HG02870 (cell line): ENCODE data around the gene ACAN.

Experiments used
- ATAC-seq: cut with Tn5 transposase; IDR thresholded peaks from one replicate; pipeline ENCODE4 v1.9.1; 2021; ENCODE audit warnings: mild to moderate bottlenecking, moderate library complexity; ENCODE audit not compliant: unreplicated experiment

ACAN gene

DNA sequence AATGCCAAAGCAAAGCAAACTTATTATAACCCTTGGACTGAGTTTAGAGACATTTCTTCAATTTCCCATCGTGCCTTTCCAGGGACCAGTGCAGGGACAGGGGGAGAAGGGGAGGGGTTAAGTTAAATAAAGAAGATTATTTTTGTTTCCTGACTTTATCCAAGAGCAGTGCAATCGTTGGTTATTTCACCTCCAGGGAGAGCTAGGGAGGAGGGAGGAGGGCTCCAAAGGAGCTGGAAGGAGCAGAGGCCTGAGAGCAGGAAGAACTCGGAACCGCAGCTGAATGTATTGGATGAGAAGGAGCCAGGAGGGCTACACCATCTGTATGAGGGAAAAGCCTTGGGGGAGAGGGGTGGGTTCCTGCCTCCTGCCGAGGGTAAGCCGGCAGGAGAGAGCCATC is 71.4 kb downstream of the ACAN start:
- ATAC-seq: no peak

DNA sequence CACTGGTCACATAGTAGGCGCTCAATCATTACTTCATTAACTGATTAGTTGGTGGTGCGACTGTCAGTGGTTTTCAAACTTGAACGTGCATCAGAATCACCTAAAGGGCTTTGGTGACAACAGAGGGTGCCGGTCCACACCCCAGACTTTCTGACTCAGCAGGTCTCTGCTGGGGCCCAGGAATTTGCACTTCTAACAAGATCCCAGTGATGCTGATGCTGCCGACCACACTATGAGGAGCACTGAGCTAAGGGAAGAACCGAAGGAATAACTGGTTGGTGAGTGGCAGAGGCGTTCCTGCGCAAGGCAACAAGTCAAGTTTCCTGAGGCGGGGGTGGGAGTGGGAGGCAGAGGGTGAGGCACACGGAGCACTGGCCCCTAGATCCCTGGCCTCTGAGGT is 73.3 kb downstream of the ACAN start:
- no peak for ATAC-seq

DNA sequence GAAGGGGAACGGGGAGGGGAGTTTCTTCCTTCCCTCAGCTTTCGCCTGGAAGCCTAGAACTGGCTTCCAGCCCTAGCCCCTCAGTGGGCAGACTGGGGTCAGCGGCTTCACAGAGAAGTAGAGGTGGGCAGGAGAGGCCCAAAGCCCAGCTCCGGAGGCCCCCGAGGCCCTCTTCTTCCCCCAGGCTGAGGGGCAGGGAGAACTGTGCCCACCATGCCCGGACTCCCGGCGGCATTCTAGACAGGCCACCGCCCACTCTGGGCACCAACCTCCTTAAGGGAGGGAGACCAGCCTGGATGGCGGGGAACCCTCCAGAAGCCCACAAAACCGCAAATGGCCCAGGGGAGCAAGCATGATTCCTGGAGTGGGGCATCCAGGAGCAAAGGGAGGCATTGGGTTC is 74.2 kb downstream of the ACAN start:
- ATAC-seq: no peak

DNA sequence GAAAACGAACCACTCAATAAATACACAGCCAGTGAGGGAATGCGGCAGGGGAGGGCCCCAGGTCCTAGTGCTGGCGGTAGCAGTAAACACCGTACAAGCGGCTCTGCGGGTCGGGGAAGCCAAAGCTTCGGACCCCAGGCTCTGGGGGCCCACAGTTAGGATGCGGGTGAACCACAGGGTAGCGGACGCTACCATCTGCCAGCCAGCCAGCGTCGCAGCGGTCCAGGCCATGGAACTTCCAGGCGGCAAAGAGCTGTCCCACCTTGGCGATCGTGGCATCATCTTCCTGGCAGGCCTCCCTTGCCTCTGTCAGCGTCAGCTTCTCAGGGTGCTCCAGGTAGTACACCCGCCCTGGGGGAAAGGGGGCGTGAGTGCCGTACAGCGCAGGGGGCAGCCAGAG is 74.7 kb downstream of the ACAN start:
- ATAC-seq: no peak

DNA sequence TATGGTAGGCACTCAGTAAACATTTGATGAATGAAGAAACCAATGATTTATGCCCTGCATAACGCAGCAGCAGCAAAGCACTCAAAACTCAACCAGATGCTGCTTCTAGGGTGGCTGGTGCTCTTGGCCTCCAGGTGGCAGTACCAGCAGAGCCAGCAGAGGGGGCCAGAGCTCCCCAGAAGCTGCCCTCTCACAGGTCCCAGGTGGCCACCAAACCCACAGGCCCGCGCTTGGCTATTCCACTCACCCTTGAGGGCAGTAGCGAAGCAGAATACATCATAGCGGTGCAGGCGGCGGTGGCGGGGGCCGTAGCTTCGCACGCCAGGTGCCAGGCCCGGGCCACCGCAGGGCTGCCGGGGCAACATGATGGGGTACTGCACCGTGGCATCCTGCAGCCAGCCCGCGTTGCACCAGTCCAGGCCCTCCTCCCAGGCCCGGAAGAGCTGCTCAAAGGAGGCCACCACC is 75.5 kb downstream of the ACAN start:
- ATAC-seq: peak; percentile 58

DNA sequence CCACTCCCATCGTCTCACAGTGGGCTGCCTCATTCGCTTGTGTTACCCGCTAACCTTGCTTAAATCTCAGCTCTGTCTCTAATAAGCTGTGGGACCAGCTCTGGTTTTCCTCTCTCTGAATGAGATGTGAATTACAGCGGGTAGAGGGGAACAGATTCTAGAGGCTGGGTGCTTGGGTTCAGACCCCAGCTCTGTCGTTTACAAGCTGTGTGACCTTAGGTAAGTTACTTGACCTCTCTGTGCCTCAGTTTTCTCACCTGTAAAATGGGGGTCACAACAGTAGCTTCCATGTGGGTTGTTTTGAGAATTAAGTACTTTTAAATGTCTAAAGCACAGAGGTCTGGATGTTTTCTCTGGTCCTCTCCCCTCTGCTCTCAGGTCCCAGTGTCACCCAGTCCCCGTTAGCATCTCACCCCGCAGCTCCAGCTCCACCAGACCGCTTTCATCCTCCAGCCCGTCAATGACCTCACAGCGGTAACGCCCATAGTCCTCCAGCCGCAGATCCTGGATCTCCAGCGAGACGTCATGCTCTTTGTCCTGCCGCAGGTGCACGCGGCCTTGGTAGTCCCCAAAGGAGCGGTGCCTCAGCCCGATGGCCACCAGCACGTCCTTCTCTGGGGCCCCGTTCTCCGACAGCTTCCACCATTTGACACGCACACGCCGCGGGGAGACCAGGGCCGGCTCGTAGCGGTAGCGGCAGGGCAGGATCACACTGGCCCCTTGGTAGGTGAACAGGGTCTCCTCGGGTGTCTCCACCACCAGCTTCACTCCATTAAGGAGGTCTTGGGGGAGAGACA is 77.9 kb downstream of the ACAN start:
- no peak for ATAC-seq

DNA sequence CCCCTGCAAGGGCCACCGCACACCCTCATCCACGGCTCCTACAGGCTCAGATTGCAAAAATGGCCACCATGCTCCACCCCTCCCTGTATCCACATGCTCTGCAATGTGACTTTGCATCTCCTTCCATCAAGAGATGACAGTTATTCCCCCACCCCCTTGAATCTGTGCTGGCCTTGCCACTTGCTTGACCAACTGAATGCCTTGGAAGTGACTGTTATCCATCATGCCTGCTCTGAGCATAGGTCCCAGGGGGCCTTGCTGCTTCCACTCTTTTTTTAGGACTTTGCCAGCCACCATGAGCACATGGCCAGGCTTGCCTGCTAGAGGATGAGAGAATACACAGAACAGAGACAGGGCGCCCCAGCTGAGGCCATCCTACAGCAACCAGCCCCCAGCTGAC is 78.5 kb downstream of the ACAN start:
- ATAC-seq: no peak

DNA sequence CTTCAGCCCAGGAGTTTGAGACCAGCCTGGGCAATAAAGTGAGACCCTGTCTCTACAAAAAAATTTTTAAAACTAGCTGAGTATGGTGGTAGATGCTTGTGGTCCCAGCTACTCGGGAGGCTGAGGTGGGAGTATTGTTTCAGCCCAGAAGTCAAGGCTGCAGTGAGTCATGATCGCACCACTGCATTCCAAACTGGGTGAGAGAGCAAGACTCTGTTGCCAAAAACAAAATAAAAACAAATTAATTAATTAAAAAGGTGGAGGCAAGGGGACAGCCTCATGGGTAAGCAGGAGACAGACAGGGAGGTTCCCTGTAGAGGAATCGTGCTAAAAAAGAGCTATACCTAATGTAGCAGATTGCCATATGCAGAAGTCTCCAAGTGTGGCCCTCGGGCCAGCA is 79.5 kb downstream of the ACAN start:
- ATAC-seq: no peak

DNA sequence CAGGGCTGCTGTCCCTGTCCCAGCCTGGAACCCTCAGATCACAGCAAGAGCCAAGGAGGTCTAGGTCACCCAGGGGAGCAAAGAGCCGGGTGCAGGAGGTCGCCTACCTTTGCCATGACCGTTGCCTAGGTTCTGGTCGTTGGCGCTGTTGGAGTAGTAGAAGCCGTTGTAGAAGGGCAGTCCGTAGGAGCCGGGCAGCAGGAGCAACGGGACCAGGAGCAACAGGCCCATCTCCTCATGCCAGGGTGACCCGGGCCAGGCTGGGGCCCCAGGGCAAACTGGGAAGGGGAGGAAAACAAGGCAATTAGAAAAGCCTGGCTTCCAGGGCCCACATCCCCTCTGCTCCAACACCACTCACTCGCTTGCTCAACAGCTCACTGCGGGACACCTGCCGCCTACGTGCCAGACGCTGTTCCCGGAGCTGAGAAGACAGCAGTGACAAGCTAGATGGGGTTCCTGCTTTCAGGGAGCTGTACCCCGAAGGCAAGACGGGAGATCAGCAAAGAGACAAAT is 83.9 kb downstream of the ACAN start:
- ATAC-seq: no peak

DNA sequence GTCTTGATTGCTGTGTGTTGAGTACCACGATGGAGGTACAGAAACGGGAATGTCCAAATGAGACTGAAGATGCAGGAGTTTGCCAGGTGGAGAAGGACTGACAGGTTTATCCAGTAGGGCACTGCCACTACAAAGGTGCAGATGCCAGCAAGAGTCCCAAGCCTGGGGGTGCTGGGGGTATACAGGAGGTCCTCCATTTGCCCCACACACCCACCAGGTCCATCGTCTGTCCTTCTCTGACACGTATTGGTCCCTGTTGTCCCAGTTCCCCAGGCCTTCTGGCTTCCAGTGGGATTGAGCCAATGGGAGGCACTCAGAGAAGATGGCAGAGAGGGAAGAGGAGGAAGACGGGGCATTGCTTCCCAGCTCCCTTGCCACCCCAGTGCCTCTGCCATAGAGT is 85.5 kb downstream of the ACAN start:
- no peak for ATAC-seq

DNA sequence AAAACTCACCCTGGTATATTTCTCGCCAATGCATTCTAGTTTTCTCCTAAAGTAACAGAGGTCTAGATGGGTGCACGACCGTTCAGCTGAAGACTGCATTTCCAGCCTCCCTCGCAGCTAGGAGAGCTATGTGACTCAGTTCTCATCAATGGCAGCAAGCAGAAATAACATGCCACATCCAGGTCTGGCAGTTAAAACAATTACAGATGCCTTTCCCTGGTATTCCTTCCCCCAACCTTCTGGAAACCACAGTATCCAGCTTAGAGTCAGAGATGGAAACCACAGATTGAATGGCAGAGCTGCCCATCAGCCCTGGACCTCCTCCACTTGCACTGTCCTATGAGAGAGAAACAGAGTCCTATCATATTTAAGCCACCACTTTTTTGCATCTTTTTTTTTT is 87.3 kb downstream of the ACAN start:
- ATAC-seq: no peak

DNA sequence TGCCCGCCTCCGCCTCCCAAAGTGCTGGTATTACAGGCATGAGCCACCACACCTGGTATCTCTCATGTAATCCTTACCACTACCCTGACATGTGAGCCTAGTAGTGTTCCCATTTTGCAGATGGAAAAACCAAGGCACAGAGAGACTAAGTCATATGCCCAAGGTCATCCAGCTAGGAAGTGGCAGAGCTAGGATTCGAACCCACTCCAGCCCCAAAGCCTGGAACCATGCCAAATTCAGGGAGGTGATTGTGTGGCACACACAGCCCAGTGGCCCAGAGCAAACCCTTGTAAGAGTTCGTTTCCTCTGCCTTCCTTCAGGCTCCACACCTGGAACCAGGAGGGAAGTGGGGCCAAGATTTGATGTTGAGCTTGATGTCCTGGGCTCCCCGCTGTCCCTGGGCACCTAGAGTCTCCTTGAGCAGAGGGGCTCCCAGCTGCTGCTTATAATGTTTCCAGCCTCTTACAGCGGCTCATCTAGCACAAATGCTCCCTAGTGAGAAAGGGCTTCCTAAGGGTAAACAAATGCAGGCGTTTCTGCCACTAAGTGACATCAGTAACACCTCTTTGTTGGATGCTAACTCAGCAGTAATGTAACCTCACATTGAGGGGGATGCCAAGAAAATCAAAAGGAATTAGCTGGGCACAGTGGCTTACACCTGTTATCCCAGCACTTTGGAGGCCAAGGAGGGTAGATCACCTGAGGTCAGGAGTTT is 88.5 kb downstream of the ACAN start:
- ATAC-seq: no peak

DNA sequence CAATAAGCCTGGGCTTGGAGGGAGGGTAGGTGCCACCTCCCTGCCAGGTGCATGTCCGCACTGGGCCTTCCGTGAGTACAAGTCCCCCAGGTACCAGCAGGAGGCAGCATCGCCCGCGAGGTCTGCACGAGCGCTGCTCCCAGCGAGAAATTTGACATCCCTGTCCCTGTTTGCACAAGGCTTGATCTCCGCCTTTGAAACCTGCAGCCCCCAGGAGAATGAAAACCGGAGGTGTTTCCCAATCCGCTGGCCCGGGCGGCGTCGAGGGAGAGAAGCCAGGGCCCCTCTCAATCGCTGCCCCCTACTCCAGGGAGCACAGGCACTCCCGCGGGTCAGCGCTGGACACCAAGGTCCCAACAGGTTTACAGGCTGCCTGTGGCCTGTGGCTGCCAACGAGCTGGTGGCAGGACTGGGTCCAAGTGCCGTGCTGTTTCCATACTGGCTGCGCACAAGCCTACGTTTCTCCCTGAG is 91.1 kb downstream of the ACAN start:
- no peak for ATAC-seq

DNA sequence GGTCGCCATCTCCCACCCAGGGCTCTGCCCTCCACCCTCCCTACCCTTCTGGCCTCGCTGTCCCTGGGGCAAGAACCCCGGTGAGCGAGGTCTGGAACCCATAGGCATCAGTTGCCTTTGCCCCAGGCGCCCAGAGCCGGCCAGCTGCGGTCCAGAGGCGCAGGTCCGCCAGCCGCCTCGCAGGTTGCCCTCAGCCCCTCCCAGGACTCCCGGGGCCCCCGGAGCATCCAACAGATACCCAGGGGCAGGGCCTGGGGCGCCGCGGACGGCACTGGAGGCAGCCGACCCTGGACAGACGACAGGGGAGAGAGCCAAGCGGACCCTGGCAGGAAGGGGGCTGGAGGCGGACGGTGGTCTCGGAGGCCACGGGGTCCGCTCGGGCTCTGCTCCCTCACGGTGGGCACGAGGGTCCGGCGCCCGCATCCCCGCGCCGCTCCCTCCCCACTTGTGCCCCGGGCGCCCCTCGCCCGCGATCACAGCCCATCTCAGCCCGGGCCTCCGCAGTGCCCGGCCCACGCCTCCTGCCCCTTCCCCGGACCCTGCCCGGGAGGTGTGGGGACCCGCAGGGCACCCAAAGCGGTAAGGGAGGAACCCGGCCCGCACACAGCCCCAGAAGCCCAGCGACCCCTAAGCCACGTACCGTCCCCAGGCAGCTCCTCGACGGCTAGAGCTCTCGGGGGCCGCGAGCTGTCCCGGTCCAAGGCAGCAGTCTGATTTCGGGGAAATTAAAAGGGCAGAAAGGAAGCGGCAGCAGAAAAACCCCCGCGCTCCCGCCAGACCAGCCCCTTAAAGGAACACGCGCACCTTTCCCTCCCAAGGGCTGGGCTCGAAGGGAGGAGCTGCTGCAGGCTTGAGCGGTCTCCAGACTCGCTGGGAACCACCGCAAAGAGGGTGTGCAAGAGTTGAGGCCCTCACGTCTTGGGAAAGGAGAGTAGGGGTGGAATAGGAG is 91.9 kb downstream of the ACAN start, which contains the start of gene HAPLN3:
Gene HAPLN3, minus strand, starts transcription at position 726 of the 949 bp plus-strand sequence. CDS start 8,246 bp downstream, outside the sequence.
- ATAC-seq: no peak

DNA sequence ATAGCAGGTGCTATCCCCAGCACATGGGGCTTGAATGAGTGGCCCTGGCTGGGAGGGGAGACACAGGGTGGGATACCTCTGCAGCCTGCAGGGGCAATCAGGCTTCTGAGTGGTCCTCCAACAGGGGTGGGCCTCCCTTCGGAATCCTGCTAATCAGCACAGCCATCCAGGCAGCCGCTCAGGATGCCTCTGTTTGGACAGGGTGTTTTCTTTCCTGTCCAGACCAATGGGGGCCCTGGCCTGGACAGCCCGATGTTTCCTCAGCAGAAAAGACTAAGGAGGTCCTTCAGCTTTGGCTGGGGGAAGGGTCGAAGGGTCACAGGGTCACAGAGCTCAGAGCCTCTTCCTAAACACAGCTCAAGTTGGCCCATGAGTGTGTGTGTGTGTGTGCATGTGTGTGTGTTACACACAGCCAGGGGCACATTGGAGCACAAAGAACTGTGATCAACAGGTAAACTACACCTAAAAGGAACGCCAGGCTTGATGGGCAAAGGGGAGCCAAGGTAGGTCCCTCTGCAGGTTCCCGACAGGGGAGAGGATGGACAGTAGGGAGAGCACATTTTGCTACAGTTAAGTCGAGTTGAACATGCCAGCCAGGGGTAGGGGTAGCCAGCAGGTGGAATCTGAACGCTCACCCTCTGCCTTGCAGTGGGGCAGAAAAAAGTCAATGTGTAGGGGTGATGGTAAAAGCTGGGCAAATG is 93.2 kb downstream of the ACAN start:
- no peak for ATAC-seq

DNA sequence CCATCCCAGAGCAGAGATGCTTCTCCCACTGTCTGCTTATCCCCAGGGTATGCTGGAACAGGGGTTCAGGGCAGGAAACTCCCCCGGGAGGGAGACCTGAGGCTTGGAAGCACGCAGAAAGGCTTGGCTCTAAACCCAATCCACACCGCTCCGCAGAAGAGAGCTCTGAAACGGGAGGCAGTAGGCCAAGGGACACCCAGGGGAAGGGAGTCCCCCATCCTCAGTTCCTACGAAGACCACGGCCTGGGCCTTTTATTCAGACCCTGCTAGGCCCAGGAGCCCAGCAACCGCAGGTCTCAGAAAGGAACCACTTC is 93.9 kb downstream of the ACAN start:
- ATAC-seq: no peak

DNA sequence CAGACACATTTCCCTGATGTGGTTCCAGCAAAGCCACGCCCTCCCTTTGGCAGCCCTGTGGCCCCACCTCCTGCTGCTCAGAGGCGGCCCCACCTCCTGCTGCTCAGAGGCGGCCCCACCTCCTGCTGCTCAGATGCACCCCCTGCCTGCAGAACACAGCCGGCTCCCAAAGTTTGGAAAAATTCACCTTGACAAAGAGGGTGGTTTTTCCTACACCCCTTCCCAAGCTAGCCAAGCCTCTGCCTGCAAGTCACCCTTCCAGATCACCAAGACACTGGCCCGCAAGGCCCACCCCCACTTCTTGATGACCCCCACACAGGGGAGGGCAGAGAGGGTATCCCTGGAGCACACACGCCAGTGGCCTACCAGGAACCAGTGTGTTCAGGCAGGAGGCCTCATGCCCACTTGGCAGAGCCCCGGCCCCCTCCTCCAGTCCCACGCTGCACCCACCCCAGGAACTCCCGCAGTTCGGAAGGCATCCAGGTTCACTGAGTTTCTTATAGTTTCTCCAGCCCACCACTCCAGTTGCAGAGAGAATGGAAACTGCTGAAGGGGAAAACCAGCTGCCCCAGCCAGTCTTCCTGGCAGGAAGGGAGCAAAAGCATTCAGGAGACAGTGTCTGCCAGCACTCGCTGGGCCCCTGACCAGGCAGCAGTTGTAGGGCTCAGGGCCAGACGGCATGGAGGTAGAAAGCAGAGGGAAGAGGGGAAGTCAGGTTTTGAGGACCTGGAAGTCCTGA is 94.4 kb downstream of the ACAN start:
- ATAC-seq: no peak

DNA sequence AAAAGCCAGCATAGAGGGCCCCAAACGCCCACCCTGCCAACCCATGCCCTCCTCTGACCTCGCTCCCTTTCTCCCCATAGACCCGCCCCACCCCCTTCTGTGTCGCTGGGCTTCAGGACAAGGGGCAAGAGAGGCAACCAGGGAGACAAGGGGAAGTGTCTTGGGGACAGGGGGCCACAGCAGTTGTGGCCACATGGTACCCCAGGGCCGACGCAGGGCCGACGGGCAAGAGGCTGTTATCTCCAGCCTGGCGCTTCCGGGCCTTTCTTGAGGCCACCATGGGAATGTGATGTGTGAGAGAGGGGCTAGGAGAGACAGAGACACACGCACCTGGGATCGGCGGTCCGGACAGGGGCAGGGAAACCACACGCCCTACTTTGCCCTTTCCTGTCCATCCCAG is 95.5 kb downstream of the ACAN start:
- no peak for ATAC-seq

DNA sequence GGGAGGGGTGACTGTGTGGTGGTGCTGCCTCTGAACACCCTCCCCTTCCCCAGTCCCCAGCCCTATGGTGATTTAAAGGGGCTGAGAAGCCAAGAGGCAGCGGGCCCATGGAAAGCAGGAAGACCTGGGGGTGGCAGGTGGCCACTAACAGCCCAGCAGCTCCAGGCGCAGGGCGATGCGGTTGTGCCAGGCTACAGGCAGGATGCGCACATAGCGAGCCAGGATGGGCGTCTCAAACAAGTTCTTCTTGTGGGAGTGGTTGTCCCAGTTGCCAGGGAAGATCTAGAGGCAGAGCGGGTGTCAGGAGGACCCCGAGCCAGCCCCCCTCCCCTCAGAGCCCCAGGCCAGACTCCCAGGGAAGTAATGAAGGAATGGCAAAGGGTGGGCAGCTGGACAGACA is 96.0 kb downstream of the ACAN start:
- no peak for ATAC-seq
